GM21381 (cell line): Measurements from ENCODE around the gene B4GALT6.

ENCODE experiments used
- ATAC-seq: cut with Tn5 transposase; IDR thresholded peaks from one replicate; pipeline ENCODE4 v1.9.1; 2021; ENCODE audit warnings: mild to moderate bottlenecking, moderate library complexity; ENCODE audit not compliant: unreplicated experiment

B4GALT6 gene

GRCh38 chr18:31688606-31689005 is 4.2 kb upstream of the B4GALT6 start:
- ATAC-seq, result no peak

GRCh38 chr18:31686986-31687928 is 2.9 kb upstream of the B4GALT6 start:
- ATAC-seq, result no peak

- ATAC-seq, result no peak
Measured at GRCh38 chr18:31686572-31686971, 2.2 kb upstream of the B4GALT6 start.

- peak; percentile 68 for ATAC-seq
Measured at GRCh38 chr18:31685097-31686082, 1.0 kb upstream of the B4GALT6 start.

GRCh38 chr18:31683968-31684278 is 458 bp downstream of the B4GALT6 start:
- ATAC-seq, result no peak

- no peak for ATAC-seq
Measured at GRCh38 chr18:31683106-31683505, 1.3 kb downstream of the B4GALT6 start.

- ATAC-seq, result no peak
Measured at GRCh38 chr18:31680831-31681568, 3.4 kb downstream of the B4GALT6 start.

GRCh38 chr18:31680433-31680811 is 4.0 kb downstream of the B4GALT6 start:
- ATAC-seq, result no peak

GRCh38 chr18:31679791-31680432 is 4.5 kb downstream of the B4GALT6 start:
- no peak for ATAC-seq

GRCh38 chr18:31679133-31679742 is 5.1 kb downstream of the B4GALT6 start:
- ATAC-seq, result no peak

- no peak for ATAC-seq
Measured at GRCh38 chr18:31678425-31678824, 6.0 kb downstream of the B4GALT6 start.

GRCh38 chr18:31677592-31677991 is 6.8 kb downstream of the B4GALT6 start:
- no peak for ATAC-seq

- ATAC-seq, result no peak
Measured at GRCh38 chr18:31675404-31675803, 9.0 kb downstream of the B4GALT6 start.

GRCh38 chr18:31672628-31673135 is 11.7 kb downstream of the B4GALT6 start:
- no peak for ATAC-seq

- no peak for ATAC-seq
Measured at GRCh38 chr18:31671951-31672350, 12.4 kb downstream of the B4GALT6 start.

GRCh38 chr18:31669541-31669940 is 14.8 kb downstream of the B4GALT6 start:
- no peak for ATAC-seq

GRCh38 chr18:31667185-31667584 is 17.2 kb downstream of the B4GALT6 start:
- no peak for ATAC-seq

- ATAC-seq, result no peak
Measured at GRCh38 chr18:31666055-31666454, 18.3 kb downstream of the B4GALT6 start.

GRCh38 chr18:31664101-31664500 is 20.3 kb downstream of the B4GALT6 start:
- no peak for ATAC-seq

- ATAC-seq, result no peak
Measured at GRCh38 chr18:31661965-31662364, 22.4 kb downstream of the B4GALT6 start.
